Measurements from ENCODE around the gene TPRA1.
A peak's percentile ranks its signal among the peaks of the same experiment; 100 is the strongest.

The TPRA1 gene

DNA sequence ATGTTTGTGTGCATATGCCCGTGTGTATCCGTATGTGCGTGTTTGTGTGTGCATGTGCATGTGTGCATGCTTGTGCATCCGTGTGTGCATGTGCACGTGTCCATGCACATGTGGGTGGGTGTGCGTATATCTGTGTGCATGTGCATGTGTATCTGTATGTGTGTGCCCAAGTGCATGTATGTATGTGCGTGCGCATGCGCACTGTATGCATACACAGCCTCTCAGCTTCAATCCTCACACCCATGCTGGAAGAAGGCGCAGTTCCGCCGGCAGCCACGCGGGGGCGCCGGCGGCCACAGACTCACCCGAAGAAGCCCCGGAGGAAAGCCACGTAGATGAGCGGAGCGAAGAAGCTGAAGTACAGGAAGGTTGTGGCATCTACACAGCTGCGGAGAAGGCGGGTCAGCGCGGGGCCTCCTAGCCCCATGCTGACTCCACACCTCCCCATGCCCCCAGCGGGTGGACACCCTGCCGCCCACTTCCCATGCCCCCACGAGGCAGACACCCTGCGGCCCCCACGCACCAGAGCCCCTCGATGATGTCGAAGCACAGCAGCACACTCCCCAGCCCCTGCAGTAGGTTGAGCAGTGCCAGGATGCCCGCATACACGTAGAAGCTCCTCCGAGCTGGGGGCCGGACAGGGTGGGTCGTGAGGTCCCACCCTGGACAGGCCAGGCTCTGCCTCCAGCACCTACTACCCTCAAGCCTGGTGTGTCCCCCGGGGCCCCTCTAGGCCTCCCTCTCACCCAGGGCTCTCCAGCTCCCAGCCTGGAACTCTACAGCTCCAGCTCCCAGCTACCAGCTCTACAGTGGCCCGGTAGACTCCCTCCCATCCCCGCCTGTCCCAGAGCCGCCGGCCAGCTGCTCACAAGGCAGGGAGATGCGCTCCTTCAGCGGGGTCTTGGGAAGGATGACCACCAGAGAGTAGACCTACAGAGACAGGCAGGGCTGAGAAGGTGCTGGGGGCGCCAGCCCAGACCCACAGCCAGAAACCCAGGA, 15.4 kb downstream of the TPRA1 start:
- TF ChIP-seq, protein P1, sequence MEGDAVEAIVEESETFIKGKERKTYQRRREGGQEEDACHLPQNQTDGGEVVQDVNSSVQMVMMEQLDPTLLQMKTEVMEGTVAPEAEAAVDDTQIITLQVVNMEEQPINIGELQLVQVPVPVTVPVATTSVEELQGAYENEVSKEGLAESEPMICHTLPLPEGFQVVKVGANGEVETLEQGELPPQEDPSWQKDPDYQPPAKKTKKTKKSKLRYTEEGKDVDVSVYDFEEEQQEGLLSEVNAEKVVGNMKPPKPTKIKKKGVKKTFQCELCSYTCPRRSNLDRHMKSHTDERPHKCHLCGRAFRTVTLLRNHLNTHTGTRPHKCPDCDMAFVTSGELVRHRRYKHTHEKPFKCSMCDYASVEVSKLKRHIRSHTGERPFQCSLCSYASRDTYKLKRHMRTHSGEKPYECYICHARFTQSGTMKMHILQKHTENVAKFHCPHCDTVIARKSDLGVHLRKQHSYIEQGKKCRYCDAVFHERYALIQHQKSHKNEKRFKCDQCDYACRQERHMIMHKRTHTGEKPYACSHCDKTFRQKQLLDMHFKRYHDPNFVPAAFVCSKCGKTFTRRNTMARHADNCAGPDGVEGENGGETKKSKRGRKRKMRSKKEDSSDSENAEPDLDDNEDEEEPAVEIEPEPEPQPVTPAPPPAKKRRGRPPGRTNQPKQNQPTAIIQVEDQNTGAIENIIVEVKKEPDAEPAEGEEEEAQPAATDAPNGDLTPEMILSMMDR (conservative IDR thresholded peaks at IDR 0.05; ENCODE audit: low read depth): peak; percentile 97
- ChIA-PET POLR2A (ENCODE audit: low non-redundant PET) (interaction anchor here (0.5 kb wide), 1 partner anchor 16 kb away, joined by 4 read pairs; no protein-coding TSS in a partner anchor), CTCF (interaction anchor here (0.6 to 1.9 kb wide), 35 partner anchors 8 to 1150 kb away, joined by 3 to 28 read pairs (median 3); partner anchors contain the start of gene TPRA1)
- DNase-seq (ENCODE audit: low spot score): peak; percentile 94
- peak overlapping the region; percentile 59 for H3K27ac ChIP-seq

DNA sequence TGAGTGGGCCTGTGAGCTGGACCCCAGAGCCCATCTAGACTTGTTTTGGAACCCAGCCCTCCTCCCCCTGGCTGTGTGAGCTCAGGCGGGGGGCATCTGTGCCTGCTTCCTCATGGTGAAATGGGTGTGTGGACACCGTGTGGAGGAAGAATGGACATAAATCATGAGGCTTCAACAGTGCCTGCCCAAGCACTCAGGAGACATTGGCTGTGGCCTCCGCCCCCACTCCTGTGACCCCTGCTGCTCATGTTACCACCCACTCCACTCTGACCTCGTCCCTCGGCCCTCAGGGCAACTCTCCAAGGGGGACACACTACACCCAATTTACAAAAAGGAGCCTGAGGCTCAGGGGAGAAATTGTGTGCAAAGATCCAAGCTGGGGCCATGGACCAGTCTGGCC, 16.6 kb downstream of the TPRA1 start:
- no peak overlapping the region for H3K27ac ChIP-seq
- TF ChIP-seq, protein P1 (conservative IDR thresholded peaks at IDR 0.05; ENCODE audit: low read depth): no peak
- DNase-seq (ENCODE audit: low spot score): no peak
- POLR2A ChIA-PET (ENCODE audit: low non-redundant PET): no interaction called here
- CTCF ChIA-PET: interaction anchor here (0.7 kb wide), 1 partner anchor 22 kb away, joined by 3 read pairs; no protein-coding TSS in a partner anchor

DNA sequence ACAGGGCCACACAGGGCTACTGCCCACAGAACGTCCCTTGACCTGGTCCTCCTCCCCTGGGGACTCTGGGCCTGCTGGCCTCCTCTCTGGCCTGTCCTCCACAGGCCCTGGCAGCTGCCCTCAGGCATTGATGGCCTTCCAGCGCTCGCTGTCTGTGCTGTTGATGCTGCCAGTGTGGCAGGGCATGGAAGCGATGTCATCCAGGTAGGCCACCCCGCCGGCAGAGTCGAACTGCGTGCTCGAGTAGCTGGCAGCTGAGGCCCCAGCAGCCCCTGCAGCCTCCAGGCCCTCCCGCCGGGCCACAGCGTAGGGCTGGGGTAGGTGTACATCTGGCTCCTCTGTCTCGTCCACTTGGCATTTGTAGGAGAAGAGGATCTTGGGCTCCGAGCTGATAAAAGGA, 17.1 kb downstream of the TPRA1 start:
- CTCF ChIA-PET: no interaction called here
- no peak overlapping the region for H3K27ac ChIP-seq
- POLR2A ChIA-PET (ENCODE audit: low non-redundant PET): no interaction called here
- no peak for DNase-seq (ENCODE audit: low spot score)
- TF ChIP-seq, protein P1 (conservative IDR thresholded peaks at IDR 0.05; ENCODE audit: low read depth): no peak

DNA sequence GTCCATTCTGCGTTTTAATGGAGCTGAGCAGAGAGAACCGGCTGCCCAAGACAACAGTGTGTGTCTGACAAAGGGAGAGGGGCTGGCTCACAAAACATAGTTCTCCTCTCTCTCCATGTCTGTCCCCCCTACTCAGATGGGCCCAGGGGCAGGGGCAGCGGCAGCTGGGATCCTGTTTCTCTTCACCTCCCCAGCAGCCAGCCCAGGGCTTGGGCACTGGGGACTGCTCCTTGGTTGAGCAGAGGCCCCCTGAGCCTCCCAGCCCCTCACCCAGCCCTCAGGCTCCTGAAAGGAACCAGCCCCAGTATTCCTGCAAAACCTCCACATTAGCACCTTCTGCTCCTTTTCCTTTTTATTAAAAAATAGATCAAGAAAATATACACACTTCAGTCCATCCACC, 17.8 kb downstream of the TPRA1 start:
- ChIA-PET CTCF (interaction anchor here (0.8 kb wide), 1 partner anchor 118 kb away, joined by 4 read pairs; no protein-coding TSS in a partner anchor), POLR2A (ENCODE audit: low non-redundant PET) (interaction anchor here (0.5 kb wide), 1 partner anchor 1361 kb away, joined by 4 read pairs; no protein-coding TSS in a partner anchor)

DNA sequence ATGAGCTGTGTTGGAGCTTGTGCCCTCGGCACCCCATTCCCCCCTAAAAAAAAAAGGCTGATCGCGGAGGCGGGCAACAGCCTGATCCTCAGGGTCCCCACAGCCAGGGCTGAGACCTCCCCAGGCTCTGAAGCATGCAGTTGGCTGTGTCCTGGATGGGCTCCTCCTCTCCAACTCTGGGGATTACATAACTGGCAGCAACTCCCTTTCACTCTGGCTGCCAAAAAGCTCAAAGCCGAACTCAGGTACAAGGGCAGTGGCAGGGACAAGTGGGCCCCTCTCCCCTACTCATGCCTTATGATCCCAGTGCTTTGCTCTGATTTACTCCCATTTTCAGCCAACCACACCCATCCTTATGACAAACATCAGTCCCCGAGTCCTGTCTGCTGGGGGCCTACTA, 18.3 kb downstream of the TPRA1 start:
- DNase-seq (ENCODE audit: low spot score): no peak
- TF ChIP-seq, protein P1 (conservative IDR thresholded peaks at IDR 0.05; ENCODE audit: low read depth): no peak
- POLR2A ChIA-PET (ENCODE audit: low non-redundant PET): interaction anchor here (0.5 kb wide), 1 partner anchor 1360 kb away, joined by 4 read pairs; no protein-coding TSS in a partner anchor
- CTCF ChIA-PET: interaction anchor here (0.7 to 0.8 kb wide), 2 partner anchors 79 to 119 kb away, joined by 3 to 4 read pairs; no protein-coding TSS in a partner anchor
- no peak overlapping the region for H3K27ac ChIP-seq

More for the DNA sequence above, 17.8 kb downstream of the TPRA1 start:
- H3K27ac ChIP-seq: no peak overlapping the region
- no peak for DNase-seq (ENCODE audit: low spot score)
- TF ChIP-seq, protein P1 (conservative IDR thresholded peaks at IDR 0.05; ENCODE audit: low read depth): no peak

DNA sequence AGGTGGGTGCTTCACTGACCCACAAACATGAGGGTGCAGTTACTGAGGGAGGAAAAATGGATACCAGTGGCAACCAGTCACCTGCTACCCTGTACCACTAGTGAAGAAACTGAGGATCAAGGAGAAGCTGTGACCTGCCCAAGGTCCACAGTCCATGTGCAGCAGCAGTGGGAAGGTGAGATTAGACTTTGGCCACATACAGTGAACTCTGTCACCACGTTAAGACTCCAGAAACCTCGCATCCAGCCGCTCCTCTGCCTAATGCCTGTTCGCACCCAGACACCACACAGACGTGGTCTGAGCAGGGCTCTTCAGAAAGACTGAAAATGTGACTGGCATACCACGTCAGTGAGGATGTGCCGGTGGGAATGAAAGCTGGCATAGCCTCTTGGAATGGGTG, 20.0 kb downstream of the TPRA1 start:
- ChIA-PET POLR2A (ENCODE audit: low non-redundant PET) (no interaction called here), CTCF (interaction anchor here (0.6 kb wide), 1 partner anchor 619 kb away, joined by 4 read pairs; no protein-coding TSS in a partner anchor)
- no peak for DNase-seq (ENCODE audit: low spot score)

More for the DNA sequence above, 20.0 kb downstream of the TPRA1 start:
- TF ChIP-seq, protein P1 (conservative IDR thresholded peaks at IDR 0.05; ENCODE audit: low read depth): no peak
- no peak overlapping the region for H3K27ac ChIP-seq

Data from RWPE1 (cell line).